Measurements from ENCODE around the gene CTSC.

Gene CTSC

GRCh38 chr11:88358040-88358431 lies 20.5 kb upstream of the CTSC start:
- Histone ChIP-seq H3F3A (ENCODE audit: control insufficient read depth, insufficient read depth) (no peaks in the 10 kb centered on the region), H4K20me1 (ENCODE audit: control insufficient read depth, insufficient read depth, low read depth, low read length) (no peaks in the 10 kb centered on the region), H3K4me1 (ENCODE audit: control insufficient read depth, low read length) (peaks cover 6% of the 10 kb centered on the region; the same call in 1 of the 2 replicates), H3K36me3 (ENCODE audit: control insufficient read depth, low read length) (no peaks in the 10 kb centered on the region), H3K9me3 (ENCODE audit: control insufficient read depth, insufficient read depth, low read length) (no peaks in the 10 kb centered on the region), H3K4me2 (ENCODE audit: low read length) (no peak overlapping the region), H3K27ac (ENCODE audit: low read depth, low read length) (no peak overlapping the region), H3K9me2 (replicated peaks; ENCODE audit: control insufficient read depth, low read length) (no peaks in the 10 kb centered on the region), H3K4me3 (ENCODE audit: low read length) (no peak overlapping the region), H3K79me2 (ENCODE audit: control insufficient read depth, low read length) (no peaks in the 10 kb centered on the region), H3K27me3 (ENCODE audit: control insufficient read depth, low read length) (no peaks in the 10 kb centered on the region)
- TF ChIP-seq CTCF (IDR thresholded peaks at IDR 0.05; ENCODE audit: low read depth, low read length, poor library complexity, severe bottlenecking) (no peak), EZH2phosphoT487 (IDR thresholded peaks at IDR 0.05; ENCODE audit: borderline replicate concordance, low read length) (no peak)

DNA sequence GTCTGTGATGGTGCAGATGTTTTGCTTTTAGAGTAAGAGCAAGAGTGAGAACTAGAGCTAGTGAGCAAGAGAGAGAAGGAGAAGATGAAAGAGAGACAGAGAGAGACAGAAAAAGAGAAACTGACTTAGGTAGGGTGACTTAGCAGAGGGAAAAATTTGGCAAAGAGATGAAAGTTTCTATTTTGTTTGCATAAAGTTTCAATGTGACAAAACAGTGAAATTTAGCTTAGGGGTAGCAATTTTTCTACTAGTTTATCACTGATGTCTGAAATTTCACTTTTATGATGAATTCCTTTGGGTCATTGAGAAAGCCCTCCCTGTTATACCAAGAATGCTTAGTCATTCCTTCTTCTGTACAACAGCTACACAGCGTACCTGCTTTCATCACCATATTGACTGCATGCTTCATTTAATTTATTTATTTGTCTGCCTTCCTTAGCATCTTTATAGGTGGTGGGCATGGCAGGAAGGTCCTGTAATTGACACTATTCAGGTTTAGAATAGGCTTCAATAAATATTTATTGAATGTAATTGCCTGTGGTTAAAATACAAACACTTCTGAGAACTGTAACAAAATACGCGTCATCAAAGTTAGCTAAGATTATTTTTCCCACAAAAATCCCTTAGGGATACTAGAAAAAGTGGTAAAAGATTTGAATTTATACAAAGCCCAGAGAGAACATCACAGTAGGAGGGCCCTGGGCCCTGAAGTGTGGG lies 19.9 kb upstream of the CTSC start:
- H3K27ac ChIP-seq (ENCODE audit: low read depth, low read length), result no peak overlapping the region
- H3K79me2 ChIP-seq (ENCODE audit: control insufficient read depth, low read length), result no peaks in the 10 kb centered on the region
- H3K36me3 ChIP-seq (ENCODE audit: control insufficient read depth, low read length), result no peaks in the 10 kb centered on the region
- no peaks in the 10 kb centered on the region for H3K9me2 ChIP-seq (replicated peaks; ENCODE audit: control insufficient read depth, low read length)
- H3K4me1 ChIP-seq (ENCODE audit: control insufficient read depth, low read length), result peaks cover 6% of the 10 kb centered on the region; the same call in 1 of the 2 replicates
- no peak overlapping the region for H3K4me2 ChIP-seq (ENCODE audit: low read length)
- no peaks in the 10 kb centered on the region for H3F3A ChIP-seq (ENCODE audit: control insufficient read depth, insufficient read depth)
- no peaks in the 10 kb centered on the region for H4K20me1 ChIP-seq (ENCODE audit: control insufficient read depth, insufficient read depth, low read depth, low read length)
- no peak overlapping the region for H3K4me3 ChIP-seq (ENCODE audit: low read length)
- no peaks in the 10 kb centered on the region for H3K9me3 ChIP-seq (ENCODE audit: control insufficient read depth, insufficient read depth, low read length)
- no peaks in the 10 kb centered on the region for H3K27me3 ChIP-seq (ENCODE audit: control insufficient read depth, low read length)
- TF ChIP-seq CTCF (IDR thresholded peaks at IDR 0.05; ENCODE audit: low read depth, low read length, poor library complexity, severe bottlenecking), result no peak
- TF ChIP-seq EZH2phosphoT487 (IDR thresholded peaks at IDR 0.05; ENCODE audit: borderline replicate concordance, low read length), result no peak

DNA sequence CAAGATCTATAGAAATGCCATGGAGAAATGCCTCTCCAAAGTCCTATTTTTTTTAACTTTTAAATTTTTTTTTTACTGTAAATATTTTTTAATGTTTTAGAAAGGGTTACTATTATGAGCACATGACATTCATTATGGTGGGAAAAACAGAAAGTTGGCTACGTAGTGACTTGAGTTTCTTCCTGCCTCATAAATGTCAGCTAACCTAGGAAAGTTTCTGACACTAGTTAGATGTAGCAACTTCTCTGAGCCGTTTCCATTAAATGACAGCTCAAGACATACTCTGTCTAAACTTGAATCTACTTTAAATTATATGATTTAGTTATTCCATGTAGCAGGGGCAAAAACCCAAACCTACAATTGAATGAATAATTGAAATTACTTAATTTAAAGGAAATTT lies 18.4 kb upstream of the CTSC start:
- Histone ChIP-seq H4K20me1 (ENCODE audit: control insufficient read depth, insufficient read depth, low read depth, low read length) (no peaks in the 10 kb centered on the region), H3F3A (ENCODE audit: control insufficient read depth, insufficient read depth) (no peaks in the 10 kb centered on the region), H3K79me2 (ENCODE audit: control insufficient read depth, low read length) (no peaks in the 10 kb centered on the region), H3K36me3 (ENCODE audit: control insufficient read depth, low read length) (no peaks in the 10 kb centered on the region), H3K9me2 (replicated peaks; ENCODE audit: control insufficient read depth, low read length) (no peaks in the 10 kb centered on the region), H3K27me3 (ENCODE audit: control insufficient read depth, low read length) (no peaks in the 10 kb centered on the region), H3K4me3 (ENCODE audit: low read length) (no peak overlapping the region), H3K27ac (ENCODE audit: low read depth, low read length) (no peak overlapping the region), H3K4me1 (ENCODE audit: control insufficient read depth, low read length) (peaks cover 6% of the 10 kb centered on the region; the same call in 1 of the 2 replicates), H3K4me2 (ENCODE audit: low read length) (no peak overlapping the region), H3K9me3 (ENCODE audit: control insufficient read depth, insufficient read depth, low read length) (no peaks in the 10 kb centered on the region)
- TF ChIP-seq CTCF (IDR thresholded peaks at IDR 0.05; ENCODE audit: low read depth, low read length, poor library complexity, severe bottlenecking), result no peak
- no peak for TF ChIP-seq EZH2phosphoT487 (IDR thresholded peaks at IDR 0.05; ENCODE audit: borderline replicate concordance, low read length)
